ENCODE results near the gene TUB. TPM values are rescaled to one million over a fixed set of nuclear protein-coding genes. Genes with fewer than 3 reads are reported as not detected.

The TUB gene
- total RNA-seq, 2 experiments from 2014 or later: 0.19 to 0.34 TPM

GRCh38 chr11:8087185-8087584 is 6.2 kb downstream of the TUB start:
- Mint-ChIP-seq H3K4me1 (no peaks in the 10 kb centered on the region), H3K27ac (no peak overlapping the region), H3K9me3 (no peaks in the 10 kb centered on the region), H3K36me3 (no peaks in the 10 kb centered on the region), H3K27me3 (peaks cover 29% of the 10 kb centered on the region), H3K4me3 (no peak overlapping the region)
- DNase-seq: no peak

- Mint-ChIP-seq H3K4me1 (peaks cover 2% of the 10 kb centered on the region), H3K9me3 (no peaks in the 10 kb centered on the region), H3K36me3 (no peaks in the 10 kb centered on the region), H3K27me3 (peaks cover 24% of the 10 kb centered on the region), H3K27ac (no peak overlapping the region), H3K4me3 (no peak overlapping the region)
- no peak for DNase-seq
Observed at GRCh38 chr11:8087756-8088155, 6.7 kb downstream of the TUB start.

DNA sequence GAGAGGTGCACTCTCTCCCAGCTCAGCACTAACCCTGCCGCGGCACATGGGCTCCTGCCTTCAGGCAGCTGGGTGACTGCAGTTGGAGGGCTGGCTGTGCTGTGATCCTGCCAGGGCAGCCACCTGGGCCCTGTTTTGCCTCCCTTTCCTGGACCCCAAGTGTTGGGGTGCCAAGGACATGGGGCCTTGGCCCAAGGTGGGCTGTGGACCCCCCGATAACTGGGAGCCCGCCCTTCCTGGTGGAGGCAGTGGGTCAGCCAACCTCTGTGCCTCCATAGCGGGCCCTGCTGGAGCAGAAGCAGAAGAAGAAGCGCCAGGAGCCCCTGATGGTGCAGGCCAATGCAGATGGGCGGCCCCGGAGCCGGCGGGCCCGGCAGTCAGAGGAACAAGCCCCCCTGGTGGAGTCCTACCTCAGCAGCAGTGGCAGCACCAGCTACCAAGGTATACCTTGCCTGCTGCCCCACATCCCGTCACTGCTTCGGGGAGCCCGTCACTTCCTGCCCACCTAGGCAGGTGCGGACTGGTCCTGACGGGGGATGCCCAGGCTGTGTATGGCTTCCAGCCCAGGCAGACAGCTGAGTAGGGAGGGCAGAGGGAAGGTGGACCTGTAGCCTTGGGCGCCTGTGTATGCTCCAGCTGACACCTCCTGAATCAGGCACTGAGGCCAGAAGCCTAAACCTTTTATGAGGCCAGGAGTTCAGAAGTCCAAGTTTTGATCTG is 8.9 kb downstream of the TUB start:
- no peak overlapping the region for H3K4me3 Mint-ChIP-seq
- H3K36me3 Mint-ChIP-seq: no peaks in the 10 kb centered on the region
- H3K27me3 Mint-ChIP-seq: peaks cover 6% of the 10 kb centered on the region
- H3K9me3 Mint-ChIP-seq: no peaks in the 10 kb centered on the region
- H3K4me1 Mint-ChIP-seq: peaks cover 3% of the 10 kb centered on the region
- no peak overlapping the region for H3K27ac Mint-ChIP-seq
- no peak for DNase-seq

DNA sequence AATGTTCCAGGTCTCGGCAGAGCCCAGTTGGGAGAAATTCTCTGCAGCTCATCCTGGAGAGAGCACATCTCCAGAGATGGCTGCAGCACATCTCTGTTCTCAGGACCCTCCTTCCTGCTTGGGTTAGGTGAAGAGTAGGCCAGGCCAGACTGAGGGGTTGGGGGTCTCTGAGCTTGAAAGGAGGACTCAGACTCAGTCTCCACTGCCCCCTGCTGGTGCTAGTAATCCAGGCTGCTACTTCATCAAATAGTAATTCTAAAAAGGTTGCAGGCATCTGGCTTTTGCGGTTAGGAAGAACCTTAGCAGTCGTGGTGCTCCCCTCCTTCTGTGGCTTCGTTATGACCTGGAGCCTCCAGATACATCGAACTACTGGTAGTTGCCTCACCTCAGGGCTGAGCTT is 9.7 kb downstream of the TUB start:
- H3K9me3 Mint-ChIP-seq: no peaks in the 10 kb centered on the region
- H3K27me3 Mint-ChIP-seq: peaks cover 4% of the 10 kb centered on the region
- H3K4me1 Mint-ChIP-seq: peaks cover 3% of the 10 kb centered on the region
- DNase-seq: peak; percentile 26
- no peak overlapping the region for H3K27ac Mint-ChIP-seq
- H3K4me3 Mint-ChIP-seq: no peak overlapping the region
- no peaks in the 10 kb centered on the region for H3K36me3 Mint-ChIP-seq

DNA sequence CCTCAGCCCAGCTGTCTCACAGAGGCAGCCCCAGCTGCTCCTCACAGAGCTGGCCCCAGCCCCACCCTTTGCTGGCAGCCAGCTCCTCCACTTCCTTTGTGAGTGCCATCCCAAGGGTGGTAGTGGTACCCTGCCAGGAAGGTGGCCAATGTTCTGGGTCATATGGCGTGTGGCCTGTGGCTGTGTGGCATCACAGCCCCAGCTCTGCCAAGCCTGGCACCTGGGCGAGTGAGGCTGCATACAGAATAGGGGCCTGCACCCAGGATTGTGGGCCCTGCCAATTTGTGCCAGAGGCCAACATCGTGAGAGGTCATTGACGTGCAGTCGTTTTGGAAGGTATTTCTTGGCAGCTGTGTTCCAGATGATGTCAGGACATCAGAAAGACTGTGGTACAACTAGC is 10.7 kb downstream of the TUB start:
- Mint-ChIP-seq H3K4me3 (no peak overlapping the region), H3K36me3 (no peaks in the 10 kb centered on the region), H3K4me1 (peaks cover 3% of the 10 kb centered on the region), H3K27me3 (no peaks in the 10 kb centered on the region), H3K9me3 (no peaks in the 10 kb centered on the region), H3K27ac (no peak overlapping the region)
- no peak for DNase-seq

GRCh38 chr11:8092587-8093424 is 11.8 kb downstream of the TUB start:
- Mint-ChIP-seq H3K4me1 (peaks cover 3% of the 10 kb centered on the region), H3K27me3 (no peaks in the 10 kb centered on the region), H3K36me3 (no peaks in the 10 kb centered on the region), H3K4me3 (no peak overlapping the region), H3K9me3 (no peaks in the 10 kb centered on the region), H3K27ac (no peak overlapping the region)
- peak; percentile 50 for DNase-seq

DNA sequence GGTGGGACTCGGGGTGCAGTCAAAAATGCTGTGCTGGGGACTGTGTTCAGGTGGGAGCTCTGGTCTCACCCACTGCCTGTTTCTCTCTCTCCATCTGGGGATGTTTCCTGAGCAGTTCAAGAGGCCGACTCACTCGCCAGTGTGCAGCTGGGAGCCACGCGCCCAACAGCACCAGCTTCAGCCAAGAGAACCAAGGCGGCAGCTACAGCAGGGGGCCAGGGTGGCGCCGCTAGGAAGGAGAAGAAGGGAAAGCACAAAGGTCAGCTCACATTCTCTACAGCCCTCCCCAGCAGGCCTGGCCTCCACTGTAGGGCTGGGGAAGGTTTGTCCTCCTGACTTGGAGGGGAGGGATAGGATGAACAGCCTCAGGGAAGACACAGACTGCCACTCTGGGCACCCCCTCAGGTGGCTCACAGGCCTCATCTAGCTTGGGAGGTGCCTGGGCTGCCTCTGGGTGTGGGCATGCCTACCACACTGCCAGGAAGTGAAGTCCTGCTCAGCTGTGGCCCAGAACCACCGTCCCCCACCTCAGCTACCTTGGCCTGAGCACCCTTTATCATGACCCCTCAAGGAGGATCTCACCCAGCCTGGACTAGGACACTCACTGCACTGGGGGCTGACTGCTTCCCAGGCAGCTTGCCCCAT is 13.0 kb downstream of the TUB start:
- DNase-seq: no peak
- Mint-ChIP-seq H3K4me3 (no peak overlapping the region), H3K4me1 (peaks cover 3% of the 10 kb centered on the region), H3K27me3 (no peaks in the 10 kb centered on the region), H3K9me3 (no peaks in the 10 kb centered on the region), H3K27ac (no peak overlapping the region), H3K36me3 (no peaks in the 10 kb centered on the region)

- H3K4me3 Mint-ChIP-seq: no peak overlapping the region
- H3K4me1 Mint-ChIP-seq: peaks cover 3% of the 10 kb centered on the region
- no peaks in the 10 kb centered on the region for H3K27me3 Mint-ChIP-seq
- H3K9me3 Mint-ChIP-seq: no peaks in the 10 kb centered on the region
- H3K27ac Mint-ChIP-seq: no peak overlapping the region
- DNase-seq: no peak
- no peaks in the 10 kb centered on the region for H3K36me3 Mint-ChIP-seq
Observed at GRCh38 chr11:8094656-8095055, 13.6 kb downstream of the TUB start.

DNA sequence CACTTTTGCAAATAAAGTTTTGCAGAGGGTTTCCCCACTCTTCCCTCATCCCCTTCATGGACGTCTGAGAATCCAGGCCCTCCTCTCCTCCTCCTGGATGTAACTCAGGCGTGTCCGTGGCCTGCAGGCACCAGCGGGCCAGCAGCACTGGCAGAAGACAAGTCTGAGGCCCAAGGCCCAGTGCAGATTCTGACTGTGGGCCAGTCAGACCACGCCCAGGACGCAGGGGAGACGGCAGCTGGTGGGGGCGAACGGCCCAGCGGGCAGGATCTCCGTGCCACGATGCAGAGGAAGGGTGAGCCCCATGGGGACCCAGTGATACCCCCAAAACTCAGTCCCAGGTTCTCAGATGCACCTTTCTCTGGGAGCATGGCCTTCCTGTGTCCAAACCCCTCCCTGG is 14.4 kb downstream of the TUB start:
- H3K4me1 Mint-ChIP-seq: peaks cover 3% of the 10 kb centered on the region
- H3K36me3 Mint-ChIP-seq: no peaks in the 10 kb centered on the region
- H3K27me3 Mint-ChIP-seq: no peaks in the 10 kb centered on the region
- H3K4me3 Mint-ChIP-seq: no peak overlapping the region
- H3K9me3 Mint-ChIP-seq: no peaks in the 10 kb centered on the region
- DNase-seq: no peak
- no peak overlapping the region for H3K27ac Mint-ChIP-seq

- DNase-seq: no peak
- H3K9me3 Mint-ChIP-seq: no peaks in the 10 kb centered on the region
- H3K4me3 Mint-ChIP-seq: no peak overlapping the region
- peaks cover 3% of the 10 kb centered on the region for H3K4me1 Mint-ChIP-seq
- H3K27me3 Mint-ChIP-seq: no peaks in the 10 kb centered on the region
- no peaks in the 10 kb centered on the region for H3K36me3 Mint-ChIP-seq
- no peak overlapping the region for H3K27ac Mint-ChIP-seq
Observed at GRCh38 chr11:8095806-8096522, 15.0 kb downstream of the TUB start.

GRCh38 chr11:8096575-8096974 is 15.6 kb downstream of the TUB start:
- Mint-ChIP-seq H3K9me3 (no peaks in the 10 kb centered on the region), H3K27me3 (no peaks in the 10 kb centered on the region), H3K27ac (no peak overlapping the region), H3K36me3 (no peaks in the 10 kb centered on the region), H3K4me3 (no peak overlapping the region), H3K4me1 (peaks cover 3% of the 10 kb centered on the region)
- no peak for DNase-seq

DNA sequence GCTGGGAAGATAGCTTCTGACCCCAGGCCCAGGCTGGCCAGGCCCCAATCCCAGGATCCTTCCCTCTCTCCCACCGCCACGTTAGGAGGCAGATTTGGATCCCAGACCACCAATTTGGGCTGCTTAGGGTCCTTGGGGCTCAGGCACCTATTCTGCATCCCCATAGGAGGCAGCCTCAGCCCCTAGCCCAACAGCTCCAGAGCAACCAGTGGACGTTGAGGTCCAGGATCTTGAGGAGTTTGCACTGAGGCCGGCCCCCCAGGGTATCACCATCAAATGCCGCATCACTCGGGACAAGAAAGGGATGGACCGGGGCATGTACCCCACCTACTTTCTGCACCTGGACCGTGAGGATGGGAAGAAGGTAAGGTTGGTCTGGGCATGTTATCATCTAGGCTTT is 16.1 kb downstream of the TUB start:
- H3K4me3 Mint-ChIP-seq: no peak overlapping the region
- no peaks in the 10 kb centered on the region for H3K27me3 Mint-ChIP-seq
- H3K36me3 Mint-ChIP-seq: no peaks in the 10 kb centered on the region
- peaks cover 3% of the 10 kb centered on the region for H3K4me1 Mint-ChIP-seq
- no peak for DNase-seq
- no peaks in the 10 kb centered on the region for H3K9me3 Mint-ChIP-seq
- no peak overlapping the region for H3K27ac Mint-ChIP-seq

GRCh38 chr11:8097468-8097867 is 16.5 kb downstream of the TUB start:
- peaks cover 3% of the 10 kb centered on the region for H3K4me1 Mint-ChIP-seq
- H3K4me3 Mint-ChIP-seq: no peak overlapping the region
- no peak overlapping the region for H3K27ac Mint-ChIP-seq
- H3K9me3 Mint-ChIP-seq: no peaks in the 10 kb centered on the region
- H3K36me3 Mint-ChIP-seq: no peaks in the 10 kb centered on the region
- no peak for DNase-seq
- no peaks in the 10 kb centered on the region for H3K27me3 Mint-ChIP-seq

GRCh38 chr11:8097926-8098325 is 16.9 kb downstream of the TUB start:
- no peak for DNase-seq
- no peaks in the 10 kb centered on the region for H3K36me3 Mint-ChIP-seq
- no peak overlapping the region for H3K4me3 Mint-ChIP-seq
- no peaks in the 10 kb centered on the region for H3K4me1 Mint-ChIP-seq
- H3K9me3 Mint-ChIP-seq: no peaks in the 10 kb centered on the region
- H3K27me3 Mint-ChIP-seq: no peaks in the 10 kb centered on the region
- H3K27ac Mint-ChIP-seq: no peak overlapping the region

DNA sequence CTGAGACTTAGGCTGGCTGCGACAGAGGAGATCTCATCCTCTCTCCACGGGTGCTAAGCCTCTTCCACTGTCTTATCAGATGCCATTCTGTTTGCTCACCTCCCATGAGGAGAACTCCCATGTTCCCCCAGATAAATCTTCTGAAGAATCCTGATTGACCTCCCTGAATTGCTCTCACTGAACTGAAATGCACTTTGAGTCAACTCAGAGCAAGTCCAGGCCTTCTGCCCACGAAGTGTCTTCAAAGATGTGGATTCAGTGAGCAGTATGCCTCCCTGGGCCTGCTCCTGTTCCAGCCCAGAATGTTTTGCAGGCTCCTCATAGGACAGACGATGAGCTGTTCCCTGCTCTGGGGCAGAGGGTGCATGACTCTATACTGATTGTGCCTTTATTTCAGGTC is 17.4 kb downstream of the TUB start:
- no peaks in the 10 kb centered on the region for H3K36me3 Mint-ChIP-seq
- H3K27ac Mint-ChIP-seq: no peak overlapping the region
- DNase-seq: no peak
- H3K9me3 Mint-ChIP-seq: no peaks in the 10 kb centered on the region
- H3K4me3 Mint-ChIP-seq: no peak overlapping the region
- H3K27me3 Mint-ChIP-seq: no peaks in the 10 kb centered on the region
- H3K4me1 Mint-ChIP-seq: no peaks in the 10 kb centered on the region

All from activated naive CD8-positive, alpha-beta T cell treated with anti-CD3 and anti-CD28 coated beads for 36 hours (primary cell).